Neuron (in vitro differentiated cells): Measurements from ENCODE around the gene NLGN4X.
"Not testable (repeated sequence)": the region's sequence is repeated elsewhere in the genome, so short reads cannot be mapped to it uniquely, and the experiment has no call there.

Source experiments
- H2AFZ ChIP-seq: one replicate; pipeline ENCODE4 v1.6.1; 2013; ENCODE audit warnings: low read depth, mild to moderate bottlenecking, inconsistent platforms, low read length, moderate library complexity
- H3K27me3 ChIP-seq: one replicate; pipeline ENCODE4 v1.6.1; 2013; ENCODE audit warnings: low read length; ENCODE audit not compliant: insufficient read depth
- H3K36me3 ChIP-seq: one replicate; pipeline ENCODE4 v1.6.1; 2013; ENCODE audit warnings: low read length; ENCODE audit not compliant: insufficient read depth
- H3K4me1 ChIP-seq: one replicate; pipeline ENCODE4 v1.6.1; 2013; ENCODE audit warnings: low read length; ENCODE audit not compliant: insufficient read depth
- H3K4me3 ChIP-seq: 2 replicates; pipeline ENCODE4 v1.5.1; 2013; ENCODE audit warnings: mild to moderate bottlenecking, low read length, moderate library complexity
- H3K9me3 ChIP-seq: one replicate; pipeline ENCODE4 v1.6.1; 2013; ENCODE audit warnings: low read length

NLGN4X gene

DNA sequence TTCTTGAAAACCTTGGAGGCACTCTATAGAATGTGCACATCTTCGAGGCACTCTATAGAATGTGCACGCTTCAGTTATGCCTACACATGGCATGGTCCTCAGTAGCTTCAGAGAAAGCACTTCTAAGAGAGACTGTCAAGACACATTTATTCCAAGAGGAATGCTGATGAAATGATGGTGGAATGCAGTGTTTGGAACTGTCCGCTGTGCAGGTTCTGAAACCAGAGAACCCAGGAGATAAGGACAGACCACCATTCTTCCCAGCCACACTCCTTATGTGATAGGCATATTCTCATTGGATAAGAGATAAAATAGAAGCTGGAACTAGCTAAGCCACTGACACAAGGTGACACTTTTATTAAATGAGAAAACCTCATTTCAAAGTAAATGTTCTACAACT lies 263.3 kb downstream of the NLGN4X start:
- Histone ChIP-seq H3K36me3 (no peaks in the 10 kb centered on the region), H3K27me3 (no peaks in the 10 kb centered on the region), H3K9me3 (no peaks in the 10 kb centered on the region), H2AFZ (no peak overlapping the region), H3K4me3 (no peak overlapping the region), H3K4me1 (no peaks in the 10 kb centered on the region)

DNA sequence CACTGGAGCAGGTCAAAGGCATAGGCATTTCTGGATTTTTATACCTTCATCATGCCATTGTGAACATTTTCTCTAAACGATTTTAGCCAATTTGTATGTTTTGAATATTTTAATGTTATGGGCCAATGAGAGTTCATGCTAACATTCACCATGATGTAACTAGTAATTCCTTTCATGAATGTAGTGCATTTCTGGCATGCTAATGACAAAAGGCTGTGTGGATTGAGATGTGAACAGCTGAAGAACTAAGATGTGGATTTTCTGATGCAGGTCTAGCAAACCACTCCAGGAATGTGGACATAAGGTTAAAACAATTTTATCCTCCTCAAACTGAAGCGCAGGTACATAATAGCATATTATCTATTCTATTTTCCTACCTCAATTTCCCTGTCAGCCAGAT lies 269.4 kb downstream of the NLGN4X start:
- Histone ChIP-seq H3K4me3 (no peak overlapping the region), H2AFZ (no peak overlapping the region), H3K36me3 (no peaks in the 10 kb centered on the region), H3K27me3 (no peaks in the 10 kb centered on the region), H3K9me3 (no peaks in the 10 kb centered on the region), H3K4me1 (no peaks in the 10 kb centered on the region)

DNA sequence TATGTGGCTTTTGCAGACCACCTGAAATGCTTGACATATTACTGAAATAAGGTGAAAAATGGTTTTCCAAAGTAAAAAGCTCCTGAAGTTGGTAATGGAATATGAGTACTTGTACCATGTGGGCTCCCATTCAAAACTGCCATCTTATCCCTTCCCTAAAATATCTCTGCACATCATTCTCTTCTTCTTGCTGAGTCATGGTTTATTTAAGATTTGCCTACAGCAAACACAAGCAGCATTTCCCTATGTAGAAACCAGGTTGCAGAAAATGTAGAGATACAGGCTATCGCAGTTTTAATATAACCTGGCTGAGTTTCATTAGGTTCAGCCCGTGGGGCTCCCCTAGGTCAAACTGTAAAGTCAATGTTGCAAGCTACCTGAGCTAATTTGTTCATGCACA lies 270.1 kb downstream of the NLGN4X start:
- H3K36me3 ChIP-seq: no peaks in the 10 kb centered on the region
- no peaks in the 10 kb centered on the region for H3K4me1 ChIP-seq
- no peaks in the 10 kb centered on the region for H3K9me3 ChIP-seq
- no peak overlapping the region for H3K4me3 ChIP-seq
- no peak overlapping the region for H2AFZ ChIP-seq
- no peaks in the 10 kb centered on the region for H3K27me3 ChIP-seq

DNA sequence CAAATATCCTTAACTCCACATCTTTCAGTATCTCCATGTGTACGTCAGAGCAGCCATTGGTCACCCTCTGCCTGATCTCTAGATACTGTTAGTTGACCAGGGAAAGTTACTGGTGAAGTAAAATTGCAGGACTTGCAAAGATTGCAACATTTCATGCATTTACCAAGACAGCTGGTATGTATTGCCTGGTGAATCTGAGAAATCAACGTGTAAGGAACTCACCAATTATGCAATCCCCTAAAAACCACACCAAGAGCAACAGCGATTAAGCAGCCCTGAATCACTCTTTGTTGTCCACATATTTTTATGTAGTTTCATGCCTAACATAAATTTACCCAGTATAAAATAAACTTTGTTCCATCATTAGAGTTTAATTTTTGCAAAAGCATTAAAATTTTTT lies 271.2 kb downstream of the NLGN4X start:
- H3K4me1 ChIP-seq: no peaks in the 10 kb centered on the region
- H3K36me3 ChIP-seq: no peaks in the 10 kb centered on the region
- no peaks in the 10 kb centered on the region for H3K9me3 ChIP-seq
- no peaks in the 10 kb centered on the region for H3K27me3 ChIP-seq
- no peak overlapping the region for H2AFZ ChIP-seq
- no peak overlapping the region for H3K4me3 ChIP-seq

DNA sequence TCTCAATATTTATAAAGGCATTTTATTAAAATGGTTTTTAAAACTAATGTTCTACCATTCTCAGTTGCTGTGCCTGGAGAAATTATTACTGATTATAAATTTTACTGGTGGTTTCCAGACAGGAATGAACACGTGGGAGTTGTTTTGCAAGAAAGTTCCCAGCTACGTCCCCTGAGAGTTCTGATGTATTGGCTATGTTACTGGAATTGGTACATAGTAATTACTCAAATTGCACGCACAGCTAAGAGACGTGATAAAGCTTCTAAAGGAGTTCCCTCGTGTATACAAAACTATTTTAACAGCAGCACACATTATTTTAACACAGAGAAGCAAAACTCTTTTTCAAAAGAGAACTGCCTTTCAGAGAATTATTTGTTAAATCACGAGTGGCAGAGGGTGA lies 292.2 kb downstream of the NLGN4X start:
- H3K27me3 ChIP-seq: no peaks in the 10 kb centered on the region
- H3K9me3 ChIP-seq: no peaks in the 10 kb centered on the region
- no peaks in the 10 kb centered on the region for H3K36me3 ChIP-seq
- no peak overlapping the region for H3K4me3 ChIP-seq
- no peaks in the 10 kb centered on the region for H3K4me1 ChIP-seq
- no peak overlapping the region for H2AFZ ChIP-seq

DNA sequence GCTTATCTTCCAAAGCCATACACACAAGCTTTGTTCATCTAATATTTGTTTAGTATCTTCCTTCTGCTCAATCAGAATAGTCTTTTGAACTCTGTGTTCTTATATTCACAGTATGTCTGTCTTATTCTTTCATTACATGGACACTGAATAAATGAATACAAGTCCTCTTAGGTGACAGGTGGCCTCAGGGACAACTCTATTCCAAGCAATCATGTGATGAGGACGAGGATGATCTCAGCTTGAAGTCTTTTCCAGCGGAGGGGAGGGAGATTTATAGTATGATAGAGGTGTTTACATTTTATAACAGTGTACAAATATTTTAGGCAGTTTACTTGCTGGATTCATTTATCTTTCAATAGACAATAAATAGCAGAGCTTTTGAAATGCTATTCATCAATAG lies 300.4 kb downstream of the NLGN4X start:
- Histone ChIP-seq H2AFZ (no peak overlapping the region), H3K4me3 (no peak overlapping the region), H3K9me3 (no peaks in the 10 kb centered on the region), H3K4me1 (no peaks in the 10 kb centered on the region), H3K27me3 (no peaks in the 10 kb centered on the region), H3K36me3 (no peaks in the 10 kb centered on the region)

DNA sequence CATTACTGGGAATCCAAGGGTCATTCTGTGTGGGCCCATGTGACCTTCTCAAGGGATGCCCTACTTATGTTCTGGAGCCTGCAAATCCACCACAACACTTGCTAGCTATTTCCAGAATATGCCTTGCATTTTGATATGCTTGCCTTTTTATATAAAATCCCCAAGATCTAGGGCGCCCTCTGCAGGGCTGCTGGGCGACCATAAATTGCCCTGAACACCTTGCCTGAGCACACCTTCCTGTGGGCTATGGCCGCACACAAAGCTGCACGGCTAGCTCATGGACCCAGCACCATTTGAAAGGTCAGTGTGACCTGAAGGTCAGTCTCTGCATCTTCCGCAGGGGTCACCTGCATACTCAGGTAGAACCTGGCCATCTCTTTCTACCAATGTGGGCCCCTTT lies 311.7 kb downstream of the NLGN4X start:
- Histone ChIP-seq H3K4me1 (no peaks in the 10 kb centered on the region), H3K9me3 (peaks cover 7% of the 10 kb centered on the region), H2AFZ (no peak overlapping the region), H3K4me3 (no peak overlapping the region), H3K36me3 (no peaks in the 10 kb centered on the region), H3K27me3 (no peaks in the 10 kb centered on the region)

DNA sequence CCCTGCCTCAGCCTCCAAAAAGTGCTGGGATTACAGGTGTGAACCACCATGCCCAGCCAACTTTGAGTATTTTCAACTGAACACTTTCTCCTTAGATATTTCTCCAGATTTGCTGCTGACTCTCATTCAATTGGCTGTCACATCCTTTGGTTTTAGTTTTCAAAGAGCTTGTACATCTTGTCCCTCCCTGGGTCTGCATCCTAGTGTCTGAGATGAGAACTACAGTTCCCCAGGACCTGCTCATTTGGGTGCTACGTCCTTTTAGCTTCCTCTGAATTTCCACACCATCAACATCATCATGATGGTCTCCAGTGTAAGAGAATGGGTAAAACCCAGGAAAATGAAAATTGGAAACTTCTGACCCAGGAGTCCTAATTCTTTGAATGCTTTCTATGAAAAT lies 312.9 kb downstream of the NLGN4X start:
- Histone ChIP-seq H3K4me1 (no peaks in the 10 kb centered on the region), H3K36me3 (no peaks in the 10 kb centered on the region), H2AFZ (no peak overlapping the region), H3K4me3 (no peak overlapping the region), H3K9me3 (peaks cover 7% of the 10 kb centered on the region), H3K27me3 (no peaks in the 10 kb centered on the region)

DNA sequence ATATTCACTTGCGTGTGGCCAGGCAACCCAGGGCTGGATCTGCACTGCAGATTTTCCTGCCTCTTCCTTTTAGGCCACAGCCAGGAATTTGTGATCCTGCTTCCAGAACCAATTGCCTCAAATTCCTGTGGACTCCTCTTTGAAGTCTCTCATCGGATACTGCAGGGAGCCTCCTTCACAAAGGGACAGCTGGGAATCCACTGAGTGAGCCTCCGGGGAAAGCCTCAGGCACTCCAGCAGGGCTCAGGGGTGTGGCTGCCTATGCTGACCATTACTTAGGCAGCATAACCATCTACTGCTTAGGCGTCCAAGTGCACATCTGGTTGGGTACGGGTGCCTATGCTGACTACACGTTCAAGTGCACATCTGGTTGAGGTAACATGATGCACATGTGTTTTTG lies 321.5 kb downstream of the NLGN4X start:
- Histone ChIP-seq H3K36me3 (peaks cover 10% of the 10 kb centered on the region), H3K27me3 (no peaks in the 10 kb centered on the region), H2AFZ (no peak overlapping the region), H3K4me3 (no peak overlapping the region), H3K4me1 (no peaks in the 10 kb centered on the region), H3K9me3 (peaks cover 6% of the 10 kb centered on the region)

DNA sequence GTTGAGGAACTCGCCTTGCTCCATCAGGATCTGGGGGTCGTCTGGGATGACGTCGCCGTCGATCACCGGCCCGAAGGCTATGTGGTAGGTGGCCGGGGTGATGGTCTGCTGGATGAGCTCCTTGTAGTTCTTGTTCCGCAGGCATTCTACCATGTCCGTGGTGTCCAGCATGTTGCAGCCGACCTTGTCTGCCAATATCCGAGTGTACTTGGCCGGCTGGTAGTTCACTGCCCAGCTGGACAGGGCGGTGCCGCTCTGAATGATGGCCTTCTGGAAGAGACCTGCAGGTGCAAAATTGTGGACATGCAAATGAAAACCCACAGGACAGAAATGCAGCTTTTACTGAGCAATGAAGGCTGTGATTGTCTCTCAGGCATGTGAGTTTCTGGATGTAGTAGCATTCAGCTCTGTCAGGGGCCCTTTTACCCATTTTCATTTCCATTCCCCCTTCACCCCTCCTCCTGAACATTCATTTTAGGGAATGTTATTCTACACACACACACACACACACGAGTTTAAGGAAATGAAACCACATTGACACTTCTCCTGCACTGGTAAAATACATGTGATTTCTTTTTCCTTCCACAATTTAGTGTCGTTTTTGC lies 325.0 kb downstream of the NLGN4X start:
- peaks cover 17% of the 10 kb centered on the region for H3K36me3 ChIP-seq
- not testable (repeated sequence) for H3K4me1 ChIP-seq, H3K9me3 ChIP-seq, H2AFZ ChIP-seq, H3K4me3 ChIP-seq, H3K27me3 ChIP-seq

DNA sequence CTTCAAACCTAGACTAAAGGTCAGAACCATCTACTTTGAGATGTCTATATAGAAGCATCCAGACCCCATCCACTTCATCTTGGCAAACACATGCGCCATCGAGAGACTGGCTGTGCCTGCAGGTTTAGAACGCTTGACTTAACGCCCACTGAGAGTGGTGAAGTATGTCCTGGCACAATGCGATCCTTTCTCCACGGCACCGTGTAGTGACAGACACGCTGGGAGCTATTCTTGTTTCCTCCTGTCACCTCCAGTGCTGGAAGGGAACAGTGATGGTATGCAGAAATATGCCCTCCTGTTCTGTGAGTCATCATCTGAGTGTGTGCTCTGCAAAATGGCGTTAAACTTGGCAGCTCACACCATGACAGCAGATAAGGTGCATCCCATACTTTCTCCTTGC lies 330.2 kb downstream of the NLGN4X start:
- H3K36me3 ChIP-seq: peaks cover 14% of the 10 kb centered on the region
- peaks cover 2% of the 10 kb centered on the region for H3K9me3 ChIP-seq
- H2AFZ ChIP-seq: no peak overlapping the region
- no peak overlapping the region for H3K4me3 ChIP-seq
- no peaks in the 10 kb centered on the region for H3K4me1 ChIP-seq
- no peaks in the 10 kb centered on the region for H3K27me3 ChIP-seq

DNA sequence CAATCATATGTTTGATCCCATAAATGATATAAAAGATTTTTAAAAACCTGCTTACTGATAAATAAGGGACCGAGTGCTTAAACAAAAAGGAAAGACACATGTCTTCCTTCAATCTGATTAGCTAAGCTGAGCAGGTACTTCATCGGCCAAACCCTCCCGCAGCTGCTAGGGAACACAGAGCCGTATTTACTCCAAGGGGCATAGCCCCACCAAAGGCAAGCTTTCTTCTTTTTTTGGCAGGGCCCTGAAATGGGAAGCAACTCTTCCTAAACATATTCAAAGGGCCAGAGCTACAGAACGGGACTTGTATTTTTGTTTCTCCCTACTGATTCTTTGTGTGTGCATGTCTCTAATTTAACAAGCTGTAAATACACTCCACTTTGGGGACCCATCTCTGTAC lies 337.3 kb downstream of the NLGN4X start:
- H3K4me1 ChIP-seq: no peaks in the 10 kb centered on the region
- H3K4me3 ChIP-seq: no peak overlapping the region
- H3K36me3 ChIP-seq: peaks cover 5% of the 10 kb centered on the region
- H3K9me3 ChIP-seq: no peaks in the 10 kb centered on the region
- H2AFZ ChIP-seq: no peak overlapping the region
- no peaks in the 10 kb centered on the region for H3K27me3 ChIP-seq

DNA sequence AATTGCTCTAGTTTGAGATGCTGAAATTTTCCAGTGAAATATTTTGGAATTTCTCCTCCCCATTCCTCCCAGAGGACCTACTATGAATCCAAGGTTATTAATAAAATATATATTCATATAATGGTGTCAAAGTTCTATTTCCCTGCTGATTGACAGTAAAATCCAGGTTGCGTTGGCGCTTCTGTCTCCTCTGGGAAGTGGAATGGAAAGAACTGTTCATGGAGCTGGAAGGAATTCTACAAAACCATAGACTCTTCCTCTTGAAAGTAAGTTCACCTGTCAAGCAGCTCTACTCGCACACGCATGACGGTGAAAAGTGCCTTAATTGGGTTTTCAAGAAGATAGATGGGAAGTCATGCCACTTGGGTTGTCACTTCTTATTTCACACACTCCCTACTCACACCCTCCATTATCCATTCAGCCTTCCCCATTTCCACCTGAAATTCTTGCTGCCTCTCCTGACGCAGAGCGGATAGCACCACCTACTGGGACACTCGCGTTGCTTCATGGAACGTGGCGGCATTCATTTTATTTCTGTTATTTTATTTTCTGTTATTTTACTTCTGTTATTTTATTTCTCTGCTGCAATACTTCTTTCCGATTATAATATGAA lies 351.6 kb downstream of the NLGN4X start:
- Histone ChIP-seq H3K4me3 (no peak overlapping the region), H3K36me3 (no peaks in the 10 kb centered on the region), H2AFZ (no peak overlapping the region), H3K27me3 (no peaks in the 10 kb centered on the region), H3K4me1 (no peaks in the 10 kb centered on the region), H3K9me3 (no peaks in the 10 kb centered on the region)

DNA sequence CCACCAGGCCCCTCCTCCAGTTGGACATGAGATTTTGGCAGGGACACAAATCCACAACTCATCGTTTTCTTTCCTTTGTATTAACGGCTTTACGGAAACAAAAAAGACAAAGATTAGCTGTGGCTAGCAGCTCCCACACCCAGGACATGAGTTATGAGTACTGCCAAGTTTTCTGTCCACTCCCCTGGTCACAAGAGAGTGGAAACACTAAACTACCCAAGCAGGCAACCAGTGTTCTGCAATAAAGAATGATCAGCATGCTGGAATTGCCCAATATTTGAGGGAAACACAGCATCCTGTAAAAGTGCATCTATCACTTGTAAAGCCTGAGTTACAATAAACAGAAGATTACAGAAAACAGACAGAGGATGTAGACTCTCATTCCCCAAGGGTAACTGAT lies 358.4 kb downstream of the NLGN4X start:
- no peaks in the 10 kb centered on the region for H3K36me3 ChIP-seq
- H3K9me3 ChIP-seq: no peaks in the 10 kb centered on the region
- H3K4me3 ChIP-seq: no peak overlapping the region
- H2AFZ ChIP-seq: no peak overlapping the region
- no peaks in the 10 kb centered on the region for H3K4me1 ChIP-seq
- no peaks in the 10 kb centered on the region for H3K27me3 ChIP-seq
